ENCODE data around the gene SMG6. TPM values are rescaled to one million over a fixed set of nuclear protein-coding genes. Genes with fewer than 3 reads are reported as not detected.

Gene SMG6
- total and polyA plus RNA-seq, 2 donors (not counting 3 experiments of a cell fraction or from before 2014, with no cell fraction given) = 40.1 to 42.2 TPM

DNA sequence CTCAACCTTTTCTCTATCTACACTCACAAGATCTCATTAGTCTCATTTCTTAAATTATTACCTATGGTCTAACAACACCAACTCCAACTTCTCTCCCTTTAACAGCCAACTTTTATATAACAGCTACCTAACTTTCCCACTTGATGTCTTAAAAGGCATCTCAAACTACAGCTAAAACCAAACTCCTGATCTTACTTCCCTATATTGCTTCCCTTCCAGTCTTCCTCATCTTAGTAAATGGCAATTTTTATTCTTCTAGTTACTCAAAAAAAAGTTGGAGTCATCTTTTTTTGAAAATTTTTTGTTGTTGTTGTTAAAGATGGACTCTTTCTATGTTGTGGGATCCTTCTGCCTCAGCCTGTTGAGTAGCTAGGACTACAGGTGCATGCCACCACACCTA lies 15.5 kb upstream of the SMG6 start:
- H3K4me1 ChIP-seq (ENCODE audit: control insufficient read depth, extremely low read depth, insufficient read depth, low read length) = no peaks in the 10 kb centered on the region
- peaks cover 3 to 7% of the 10 kb centered on the region in 2 experiments for H3K36me3 ChIP-seq (ENCODE audit: control insufficient read depth in 2 of 2, extremely low read depth in 1 of 2, insufficient read depth in 2 of 2, low read length in 2 of 2)
- no peaks in the 10 kb centered on the region for H4K20me1 ChIP-seq (replicated peaks; ENCODE audit: control insufficient read depth, extremely low read depth, insufficient read depth, low read length)
- FAIRE-seq (no peak), DNase-seq (ENCODE audit: low read depth, low spot score) (no peak)
- H3K79me2 ChIP-seq (ENCODE audit: control insufficient read depth, insufficient read depth, low read length) = no peaks in the 10 kb centered on the region
- CTCF ChIA-PET = no interaction called here
- intact Hi-C loops (cut with micrococcal nuclease) = no loop called here
- no peak overlapping the region for H3K4me2 ChIP-seq (ENCODE audit: insufficient read depth, low read length)
- no peak overlapping the region for H2AFZ ChIP-seq (ENCODE audit: low read depth, low read length)
- no peaks in the 10 kb centered on the region for H3K9me1 ChIP-seq (replicated peaks; ENCODE audit: control insufficient read depth, extremely low read depth, insufficient read depth, low read length)
- POLR2A ChIA-PET = no interaction called here
- H3K9ac ChIP-seq (replicated peaks; ENCODE audit: extremely low read depth, insufficient read depth, low read length) = no peak overlapping the region
- no TSS peak for BruUV-seq (replicated peaks)
- no peak overlapping the region for H3K27ac ChIP-seq (ENCODE audit: insufficient read depth, low read depth, low read length)
- no peak overlapping the region for H3K4me3 ChIP-seq (replicated peaks in 1 of 3; ENCODE audit: insufficient read depth in 1 of 3, low read depth in 1 of 3, low read length in 3 of 3)
- TF ChIP-seq FOS (IDR thresholded peaks at IDR 0.05; ENCODE audit: borderline replicate concordance, insufficient read depth, low read length) (no peak), POLR2A (IDR thresholded peaks at IDR 0.05; ENCODE audit: low read depth, low read length) (no peak), POLR2AphosphoS5 (IDR thresholded peaks at IDR 0.05; ENCODE audit: insufficient read depth, low read depth, low read length) (no peak), JUN (IDR thresholded peaks at IDR 0.05; ENCODE audit: borderline replicate concordance, insufficient read depth, insufficient read length, low read depth) (no peak), EZH2 (IDR thresholded peaks at IDR 0.05; ENCODE audit: borderline replicate concordance, low read depth, low read length, severe bottlenecking) (no peak), GATA2 (IDR thresholded peaks at IDR 0.05; ENCODE audit: insufficient read depth, insufficient read length, low read depth, low read length) (no peak), MYC (IDR thresholded peaks at IDR 0.05; ENCODE audit: low read depth, low read length) (no peak)
- TF ChIP-seq, protein P1, sequence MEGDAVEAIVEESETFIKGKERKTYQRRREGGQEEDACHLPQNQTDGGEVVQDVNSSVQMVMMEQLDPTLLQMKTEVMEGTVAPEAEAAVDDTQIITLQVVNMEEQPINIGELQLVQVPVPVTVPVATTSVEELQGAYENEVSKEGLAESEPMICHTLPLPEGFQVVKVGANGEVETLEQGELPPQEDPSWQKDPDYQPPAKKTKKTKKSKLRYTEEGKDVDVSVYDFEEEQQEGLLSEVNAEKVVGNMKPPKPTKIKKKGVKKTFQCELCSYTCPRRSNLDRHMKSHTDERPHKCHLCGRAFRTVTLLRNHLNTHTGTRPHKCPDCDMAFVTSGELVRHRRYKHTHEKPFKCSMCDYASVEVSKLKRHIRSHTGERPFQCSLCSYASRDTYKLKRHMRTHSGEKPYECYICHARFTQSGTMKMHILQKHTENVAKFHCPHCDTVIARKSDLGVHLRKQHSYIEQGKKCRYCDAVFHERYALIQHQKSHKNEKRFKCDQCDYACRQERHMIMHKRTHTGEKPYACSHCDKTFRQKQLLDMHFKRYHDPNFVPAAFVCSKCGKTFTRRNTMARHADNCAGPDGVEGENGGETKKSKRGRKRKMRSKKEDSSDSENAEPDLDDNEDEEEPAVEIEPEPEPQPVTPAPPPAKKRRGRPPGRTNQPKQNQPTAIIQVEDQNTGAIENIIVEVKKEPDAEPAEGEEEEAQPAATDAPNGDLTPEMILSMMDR (IDR thresholded peaks at IDR 0.05; ENCODE audit: extremely low read depth in 1 of 2, insufficient read depth in 1 of 2, low read depth in 1 of 2, low read length in 2 of 2) = no peak
- TF ChIP-seq, protein P2, sequence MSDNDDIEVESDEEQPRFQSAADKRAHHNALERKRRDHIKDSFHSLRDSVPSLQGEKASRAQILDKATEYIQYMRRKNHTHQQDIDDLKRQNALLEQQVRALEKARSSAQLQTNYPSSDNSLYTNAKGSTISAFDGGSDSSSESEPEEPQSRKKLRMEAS (IDR thresholded peaks at IDR 0.05; ENCODE audit: insufficient read depth, insufficient read length) = no peak
- dilution Hi-C loops (cut with MboI; ENCODE audit: extremely low pct_ligation_motif_present, low sequenced_read_pairs) = no loop called here
- H3K9me3 ChIP-seq (replicated peaks; ENCODE audit: control insufficient read depth, insufficient read depth, low read length) = no peaks in the 10 kb centered on the region
- H3K27me3 ChIP-seq (ENCODE audit: control insufficient read depth in 2 of 2, insufficient read depth in 2 of 2, low read length in 2 of 2) = no peaks in the 10 kb centered on the region
